Loucy (cell line): ENCODE measurements around the gene PTPMT1.

Experiments
- CTCF ChIP-seq: fragments of 200-600 bp; sonication (generic); conservative IDR thresholded peaks from 2 replicates; pipeline ENCODE4 v1.5.1; 2014; ENCODE audit warnings: mild to moderate bottlenecking, antibody characterized with exemption, low read length
- EZH2phosphoT487 ChIP-seq: fragments of 200-600 bp; IDR thresholded peaks from 2 replicates; pipeline ENCODE4 v1.6.1; 2018; ENCODE audit warnings: antibody characterized with exemption, mild to moderate bottlenecking, moderate library complexity, borderline replicate concordance

DNA sequence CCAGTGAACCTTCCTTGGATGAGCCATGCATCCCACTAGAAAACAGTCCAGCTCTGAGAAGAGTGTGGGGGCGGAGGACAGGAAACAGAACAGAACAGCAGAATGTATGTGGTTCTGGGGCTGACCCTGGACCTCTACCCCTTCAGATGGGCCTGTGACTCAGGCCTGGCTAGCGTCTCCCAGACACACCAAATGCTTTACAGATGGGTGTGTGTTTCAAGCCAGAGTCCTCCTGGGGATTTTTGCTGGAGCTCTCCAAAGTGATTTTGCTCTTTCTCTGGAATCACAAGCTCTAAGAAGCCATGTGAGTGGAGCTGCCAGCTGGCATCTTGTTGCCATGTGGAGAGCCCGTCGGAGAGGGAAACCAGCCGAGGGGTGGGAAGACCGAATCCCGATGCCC, 42.0 kb downstream of the PTPMT1 start:
- TF ChIP-seq CTCF = no peak
- TF ChIP-seq EZH2phosphoT487 = no peak
